H9 (cell line): ENCODE measurements around the gene GRID2. TPM values are rescaled to one million over a fixed set of nuclear protein-coding genes. Genes with fewer than 3 reads are reported as not detected.

Experiments
- DNase-seq: peaks from one replicate; pipeline ENCODE4 v3.0.0-alpha.2; 2017
- H2AFZ ChIP-seq: one replicate; pipeline ENCODE4 v1.6.1; 2013; ENCODE audit warnings: mild to moderate bottlenecking, low read length, control low read depth, moderate library complexity
- H2AK5ac ChIP-seq: 2 replicates; pipeline ENCODE4 v1.6.1; 2013; ENCODE audit warnings: low read length, control low read depth, mixed read lengths; ENCODE audit not compliant: insufficient read length
- H2BK120ac ChIP-seq: one replicate; pipeline ENCODE4 v1.6.1; 2013; ENCODE audit warnings: low read depth, mild to moderate bottlenecking, low read length, control low read depth, inconsistent platforms; ENCODE audit not compliant: poor library complexity, severe bottlenecking
- H2BK12ac ChIP-seq: 2 replicates; pipeline ENCODE4 v1.6.1; 2013; ENCODE audit warnings: low read length, control low read depth, mixed read lengths, low read depth; ENCODE audit not compliant: insufficient read length
- H2BK15ac ChIP-seq: 2 replicates; pipeline ENCODE4 v1.6.1; 2013; ENCODE audit warnings: low read depth, low read length, control low read depth
- H2BK20ac ChIP-seq: one replicate; pipeline ENCODE4 v1.6.1; 2013; ENCODE audit warnings: low read depth, mild to moderate bottlenecking, low read length, control low read depth, inconsistent platforms; ENCODE audit not compliant: poor library complexity, severe bottlenecking
- H2BK5ac ChIP-seq: 2 replicates; pipeline ENCODE4 v1.6.1; 2013; ENCODE audit warnings: low read length, control low read depth, mixed read lengths; ENCODE audit not compliant: insufficient read length
- H3K14ac ChIP-seq: 2 replicates; pipeline ENCODE4 v1.6.1; 2013; ENCODE audit warnings: low read length, control low read depth; ENCODE audit not compliant: insufficient read depth
- H3K18ac ChIP-seq: 2 replicates; pipeline ENCODE4 v1.6.1; 2013; ENCODE audit warnings: low read depth, mild to moderate bottlenecking, mixed read lengths, low read length, control low read depth; ENCODE audit not compliant: insufficient read length
- H3K23ac ChIP-seq: 2 replicates; pipeline ENCODE4 v1.6.1; 2013; ENCODE audit warnings: low read length, control low read depth, mixed read lengths, low read depth; ENCODE audit not compliant: insufficient read length
- H3K23me2 ChIP-seq: 2 replicates; pipeline ENCODE4 v1.6.1; 2013; ENCODE audit warnings: low read depth, mild to moderate bottlenecking, mixed read lengths, low read length, control low read depth; ENCODE audit not compliant: insufficient read length, poor library complexity, severe bottlenecking
- H3K27ac ChIP-seq: 2 replicates; pipeline ENCODE4 v1.5.1; 2013; ENCODE audit warnings: low read length, control low read depth, mixed read lengths, low read depth; ENCODE audit not compliant: insufficient read length
- H3K27me3 ChIP-seq: 2 replicates; pipeline ENCODE4 v1.6.1; 2013; ENCODE audit warnings: low read length, control low read depth, inconsistent platforms; ENCODE audit not compliant: insufficient read depth
- H3K4ac ChIP-seq: 2 replicates; pipeline ENCODE4 v1.6.1; 2013; ENCODE audit warnings: low read depth, mild to moderate bottlenecking, control low read depth, inconsistent platforms, low read length, moderate library complexity
- H3K4me1 ChIP-seq: 2 replicates; pipeline ENCODE4 v1.6.1; 2013; ENCODE audit warnings: low read length, control low read depth, inconsistent platforms; ENCODE audit not compliant: insufficient read depth
- H3K4me2 ChIP-seq: 2 replicates; pipeline ENCODE4 v1.6.1; 2013; ENCODE audit warnings: low read length, control low read depth, mixed read lengths; ENCODE audit not compliant: insufficient read length, insufficient read depth
- H3K56ac ChIP-seq: 2 replicates; pipeline ENCODE4 v1.6.1; 2013; ENCODE audit warnings: low read depth, mild to moderate bottlenecking, mixed read lengths, low read length, control low read depth; ENCODE audit not compliant: insufficient read length
- H3K79me1 ChIP-seq: 2 replicates; pipeline ENCODE4 v1.6.1; 2013; ENCODE audit warnings: low read depth, mild to moderate bottlenecking, moderate library complexity, low read length, control low read depth, inconsistent platforms; ENCODE audit not compliant: insufficient read depth, poor library complexity, severe bottlenecking
- H3K79me2 ChIP-seq: 2 replicates; pipeline ENCODE4 v1.6.1; 2013; ENCODE audit warnings: low read length, control low read depth, inconsistent platforms; ENCODE audit not compliant: insufficient read depth
- H3K9ac ChIP-seq: 2 replicates; pipeline ENCODE4 v1.6.1; 2013; ENCODE audit warnings: low read length, control low read depth, mixed read lengths; ENCODE audit not compliant: insufficient read length; ENCODE audit errors: extremely low read depth
- H3K9me3 ChIP-seq: one replicate; pipeline ENCODE4 v1.6.1; 2013; ENCODE audit warnings: low read depth, low read length, inconsistent platforms; ENCODE audit not compliant: control insufficient read depth
- H3T11ph ChIP-seq: one replicate; pipeline ENCODE4 v1.6.1; 2013; ENCODE audit warnings: mild to moderate bottlenecking, low read length, control low read depth, inconsistent platforms
- H4K20me1 ChIP-seq: one replicate; pipeline ENCODE4 v1.6.1; 2013; ENCODE audit not compliant: control insufficient read depth, insufficient read length, insufficient read depth
- H4K5ac ChIP-seq: 2 replicates; pipeline ENCODE4 v1.6.1; 2013; ENCODE audit warnings: low read depth, mild to moderate bottlenecking, mixed read lengths, low read length, control low read depth; ENCODE audit not compliant: insufficient read length
- H4K8ac ChIP-seq: replicated peaks from 2 replicates; pipeline ENCODE4 v1.6.1; 2013; ENCODE audit warnings: low read length, control low read depth, mixed read lengths, low read depth; ENCODE audit not compliant: insufficient read length
- H4K91ac ChIP-seq: 2 replicates; pipeline ENCODE4 v1.6.1; 2013; ENCODE audit warnings: low read depth, mild to moderate bottlenecking, moderate library complexity, mixed read lengths, low read length, control low read depth; ENCODE audit not compliant: insufficient read length
- H3K27ac Mint-ChIP-seq, 3 experiments: 2 replicates in 2 of 3; 3 replicates in 1 of 3; pipeline ENCODE4 v1.8.0; 2020 to 2021; ENCODE audit warnings: mixed read lengths in 3 of 3, mild to moderate bottlenecking in 1 of 3, moderate library complexity in 1 of 3
- H3K27me3 Mint-ChIP-seq: 2 replicates; pipeline ENCODE4 v1.8.0; 2021; ENCODE audit warnings: low read depth, mild to moderate bottlenecking, moderate library complexity, mixed read lengths
- H3K36me3 Mint-ChIP-seq, 3 experiments: 2 replicates in 2 of 3; 3 replicates in 1 of 3; pipeline ENCODE4 v1.8.0; 2020 to 2021; ENCODE audit warnings: low read depth in 3 of 3, mixed read lengths in 3 of 3; ENCODE audit not compliant: insufficient read depth in 1 of 3
- H3K4me1 Mint-ChIP-seq, 2 experiments: 2 replicates each; pipeline ENCODE4 v1.8.0; 2020; ENCODE audit warnings: mixed read lengths in 2 of 2
- H3K4me3 Mint-ChIP-seq, 2 experiments: 2 replicates in 1 of 2; 3 replicates in 1 of 2; pipeline ENCODE4 v1.8.0; 2020 to 2021; ENCODE audit warnings: mild to moderate bottlenecking in 2 of 2, mixed read lengths in 2 of 2, moderate library complexity in 1 of 2
- H3K9me3 Mint-ChIP-seq, 2 experiments: 2 replicates in 1 of 2; 3 replicates in 1 of 2; pipeline ENCODE4 v1.8.0; 2020; ENCODE audit warnings: mild to moderate bottlenecking in 2 of 2, mixed read lengths in 2 of 2, moderate library complexity in 1 of 2
- total RNA-seq: library from RNA; stranded (reverse); gene quantifications from 2 replicates; pipeline ENCODE4 v1.2.1, GENCODE V29; 2021
- TF ChIP-seq, protein P1 (sequence below): fragments of 200-600 bp; sonication (generic); conservative IDR thresholded peaks from 3 replicates; pipeline ENCODE4 v1.8.0; 2021; ENCODE audit warnings: antibody characterized with exemption, mild to moderate bottlenecking

Gene GRID2
- total RNA-seq, 1 experiment from 2014 or later = 21.8 TPM

DNA sequence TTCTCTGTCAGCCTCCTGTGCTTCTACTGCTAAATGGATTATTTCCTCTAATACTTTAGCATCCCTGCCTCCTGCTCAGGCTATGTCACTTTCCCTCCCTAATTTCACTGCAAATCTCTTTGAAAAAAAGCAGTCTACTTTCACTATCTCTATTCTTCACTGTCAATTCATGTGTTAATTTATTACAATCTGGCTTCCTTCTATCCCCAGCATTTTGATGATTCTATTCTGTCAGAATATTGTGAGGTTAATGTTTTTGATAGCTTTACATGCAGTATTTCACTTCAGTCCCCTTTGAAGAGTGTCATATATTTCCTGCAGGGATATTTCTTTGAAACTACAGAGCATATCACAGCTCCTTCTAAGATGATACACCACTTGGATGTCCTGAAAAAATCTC lies 203.2 kb downstream of the GRID2 start:
- no peak for DNase-seq
- no peaks in the 10 kb centered on the region; the same call in 1 of the 2 replicates for H3K27me3 ChIP-seq
- H4K91ac ChIP-seq = no peak overlapping the region
- no peak overlapping the region for H2BK120ac ChIP-seq
- no peak overlapping the region for H2BK12ac ChIP-seq
- H3K4me1 ChIP-seq = peaks cover 3% of the 10 kb centered on the region
- no peak overlapping the region for H3K27ac ChIP-seq
- H3K9ac ChIP-seq = no peak overlapping the region
- Mint-ChIP-seq H3K4me1 (peaks cover 31 to 46% of the 10 kb centered on the region in 2 experiments), H3K9me3 (no peaks in the 10 kb centered on the region), H3K36me3 (peaks cover 0 to 6% (median 3%) of the 10 kb centered on the region in 3 experiments; a peak in 4 of 7 replicates), H3K27ac (peak overlapping the region in 2 of 3 experiments; percentile 26 to 36; a peak in 2 of 7 replicates), H3K27me3 (no peaks in the 10 kb centered on the region), H3K4me3 (no peak overlapping the region)
- no peak overlapping the region for H3K4me2 ChIP-seq
- H3T11ph ChIP-seq = no peak overlapping the region
- H2AFZ ChIP-seq = no peak overlapping the region
- H3K4ac ChIP-seq = no peak overlapping the region
- H3K23ac ChIP-seq = no peak overlapping the region
- no peak overlapping the region for H2BK15ac ChIP-seq
- no peaks in the 10 kb centered on the region for H3K23me2 ChIP-seq
- H4K20me1 ChIP-seq = no peaks in the 10 kb centered on the region
- H4K8ac ChIP-seq = no peak overlapping the region
- peaks cover 4% of the 10 kb centered on the region for H3K79me1 ChIP-seq
- no peak overlapping the region for H3K14ac ChIP-seq
- no peaks in the 10 kb centered on the region for H3K9me3 ChIP-seq
- TF ChIP-seq, protein P1, sequence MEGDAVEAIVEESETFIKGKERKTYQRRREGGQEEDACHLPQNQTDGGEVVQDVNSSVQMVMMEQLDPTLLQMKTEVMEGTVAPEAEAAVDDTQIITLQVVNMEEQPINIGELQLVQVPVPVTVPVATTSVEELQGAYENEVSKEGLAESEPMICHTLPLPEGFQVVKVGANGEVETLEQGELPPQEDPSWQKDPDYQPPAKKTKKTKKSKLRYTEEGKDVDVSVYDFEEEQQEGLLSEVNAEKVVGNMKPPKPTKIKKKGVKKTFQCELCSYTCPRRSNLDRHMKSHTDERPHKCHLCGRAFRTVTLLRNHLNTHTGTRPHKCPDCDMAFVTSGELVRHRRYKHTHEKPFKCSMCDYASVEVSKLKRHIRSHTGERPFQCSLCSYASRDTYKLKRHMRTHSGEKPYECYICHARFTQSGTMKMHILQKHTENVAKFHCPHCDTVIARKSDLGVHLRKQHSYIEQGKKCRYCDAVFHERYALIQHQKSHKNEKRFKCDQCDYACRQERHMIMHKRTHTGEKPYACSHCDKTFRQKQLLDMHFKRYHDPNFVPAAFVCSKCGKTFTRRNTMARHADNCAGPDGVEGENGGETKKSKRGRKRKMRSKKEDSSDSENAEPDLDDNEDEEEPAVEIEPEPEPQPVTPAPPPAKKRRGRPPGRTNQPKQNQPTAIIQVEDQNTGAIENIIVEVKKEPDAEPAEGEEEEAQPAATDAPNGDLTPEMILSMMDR = no peak
- no peak overlapping the region for H3K56ac ChIP-seq
- no peak overlapping the region for H2BK5ac ChIP-seq
- H3K79me2 ChIP-seq = peaks cover 14% of the 10 kb centered on the region; the same call in 1 of the 2 replicates
- no peak overlapping the region for H2AK5ac ChIP-seq
- H3K18ac ChIP-seq = no peak overlapping the region
- no peak overlapping the region for H2BK20ac ChIP-seq
- H4K5ac ChIP-seq = no peak overlapping the region
